ENCODE results near the gene CD300LB.

GRCh38 chr17:74555427-74555940, 24.2 kb upstream of the CD300LB start:
- TF ChIP-seq, protein P1, sequence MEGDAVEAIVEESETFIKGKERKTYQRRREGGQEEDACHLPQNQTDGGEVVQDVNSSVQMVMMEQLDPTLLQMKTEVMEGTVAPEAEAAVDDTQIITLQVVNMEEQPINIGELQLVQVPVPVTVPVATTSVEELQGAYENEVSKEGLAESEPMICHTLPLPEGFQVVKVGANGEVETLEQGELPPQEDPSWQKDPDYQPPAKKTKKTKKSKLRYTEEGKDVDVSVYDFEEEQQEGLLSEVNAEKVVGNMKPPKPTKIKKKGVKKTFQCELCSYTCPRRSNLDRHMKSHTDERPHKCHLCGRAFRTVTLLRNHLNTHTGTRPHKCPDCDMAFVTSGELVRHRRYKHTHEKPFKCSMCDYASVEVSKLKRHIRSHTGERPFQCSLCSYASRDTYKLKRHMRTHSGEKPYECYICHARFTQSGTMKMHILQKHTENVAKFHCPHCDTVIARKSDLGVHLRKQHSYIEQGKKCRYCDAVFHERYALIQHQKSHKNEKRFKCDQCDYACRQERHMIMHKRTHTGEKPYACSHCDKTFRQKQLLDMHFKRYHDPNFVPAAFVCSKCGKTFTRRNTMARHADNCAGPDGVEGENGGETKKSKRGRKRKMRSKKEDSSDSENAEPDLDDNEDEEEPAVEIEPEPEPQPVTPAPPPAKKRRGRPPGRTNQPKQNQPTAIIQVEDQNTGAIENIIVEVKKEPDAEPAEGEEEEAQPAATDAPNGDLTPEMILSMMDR (IDR thresholded peaks at IDR 0.05): no peak
- no peak for TF ChIP-seq POLR2A (IDR thresholded peaks at IDR 0.05)

All from testis (tissue), 2 donors.